ENCODE results near the gene LGALS12. TPM values are rescaled to one million over a fixed set of nuclear protein-coding genes. Genes with fewer than 3 reads are reported as not detected.

The LGALS12 gene
- total and polyA plus RNA-seq, 2 donors: 0.48 to 4.2 TPM

Other genes with a start within 250 kb of the LGALS12 start
- not detected for gene SLC22A9, start 136.3 kb upstream of the LGALS12 start, total RNA-seq
- gene SLC22A9, start 136.3 kb upstream of the LGALS12 start, polyA plus RNA-seq: not detected
- gene PLAAT5, start 14.9 kb upstream of the LGALS12 start, total RNA-seq: 1.9 TPM
- 4.3 TPM for gene PLAAT5, start 14.9 kb upstream of the LGALS12 start, polyA plus RNA-seq
- gene PLAAT4, start 30.7 kb downstream of the LGALS12 start, total RNA-seq: 9.4 TPM
- 37.4 TPM for gene PLAAT4, start 30.7 kb downstream of the LGALS12 start, polyA plus RNA-seq
- gene PLAAT2, start 57.3 kb downstream of the LGALS12 start, total RNA-seq: not detected
- not detected for gene PLAAT2, start 57.3 kb downstream of the LGALS12 start, polyA plus RNA-seq
- gene PLAAT3, start 108.3 kb downstream of the LGALS12 start, total RNA-seq: 5.3 TPM
- 61.2 TPM for gene PLAAT3, start 108.3 kb downstream of the LGALS12 start, polyA plus RNA-seq
- gene ATL3, start 165.3 kb downstream of the LGALS12 start, total RNA-seq: 145 TPM
- gene ATL3, start 165.3 kb downstream of the LGALS12 start, polyA plus RNA-seq: 34.7 TPM
- 79.8 TPM for gene RTN3, start 175.4 kb downstream of the LGALS12 start, total RNA-seq
- gene RTN3, start 175.4 kb downstream of the LGALS12 start, polyA plus RNA-seq: 92.8 TPM